Ascending aorta (tissue), 2 donors: Measurements from ENCODE around the gene DMBT1. TPM values are rescaled to one million over a fixed set of nuclear protein-coding genes. Genes with fewer than 3 reads are reported as not detected.

Source experiments
- DNase-seq, 2 donors: peaks; one replicate each; pipeline ENCODE4 v3.0.0-alpha.2; 2019; ENCODE audit warnings: low spot score in 2 of 2
- H3K27ac ChIP-seq, 2 donors: fragments of 200-600 bp; sonication (generic); one replicate each; pipeline ENCODE4 v1.5.1; 2016 to 2017; ENCODE audit warnings: mild to moderate bottlenecking in 1 of 2
- H3K27me3 ChIP-seq: fragments of 200-600 bp; sonication (generic); one replicate; pipeline ENCODE4 v1.5.1; 2017
- H3K36me3 ChIP-seq, 2 donors: fragments of 200-600 bp; sonication (generic); one replicate each; pipeline ENCODE4 v1.5.1; 2016
- H3K4me1 ChIP-seq, 2 donors: fragments of 200-600 bp; sonication (generic); one replicate each; pipeline ENCODE4 v1.5.1; 2016 to 2017; ENCODE audit warnings: mild to moderate bottlenecking in 1 of 2
- H3K4me3 ChIP-seq, 2 donors: fragments of 200-600 bp; sonication (generic); one replicate each; pipeline ENCODE4 v1.5.1; 2016 to 2017; ENCODE audit warnings: mild to moderate bottlenecking in 1 of 2
- H3K9me3 ChIP-seq, 2 donors: fragments of 200-600 bp; sonication (generic); one replicate each; pipeline ENCODE4 v1.5.1; 2016
- CTCF ChIP-seq, 3 experiments: fragments of 200-600 bp in 2 of 3; fragments of 450-650 bp in 1 of 3; sonication (generic) in 2 of 3; IDR thresholded peaks; one replicate each; pipeline ENCODE4 v1.5.1; 2016 to 2019; ENCODE audit warnings: antibody characterized with exemption in 3 of 3, mild to moderate bottlenecking in 1 of 3, moderate library complexity in 1 of 3
- intact Hi-C: fragments of 100-400 bp; cut with DNase I; formaldehyde crosslinking; loops from one replicate; pipeline ENCODE4 v1.15.1; 2023
- total RNA-seq: library from RNA; depleted of rRNA; stranded (reverse); fragments of >200 nt; gene quantifications from one replicate; pipeline ENCODE4 v1.1.0, GENCODE V29; 2016

The DMBT1 gene
- total RNA-seq, 1 donor from 2014 or later: not detected

DNA sequence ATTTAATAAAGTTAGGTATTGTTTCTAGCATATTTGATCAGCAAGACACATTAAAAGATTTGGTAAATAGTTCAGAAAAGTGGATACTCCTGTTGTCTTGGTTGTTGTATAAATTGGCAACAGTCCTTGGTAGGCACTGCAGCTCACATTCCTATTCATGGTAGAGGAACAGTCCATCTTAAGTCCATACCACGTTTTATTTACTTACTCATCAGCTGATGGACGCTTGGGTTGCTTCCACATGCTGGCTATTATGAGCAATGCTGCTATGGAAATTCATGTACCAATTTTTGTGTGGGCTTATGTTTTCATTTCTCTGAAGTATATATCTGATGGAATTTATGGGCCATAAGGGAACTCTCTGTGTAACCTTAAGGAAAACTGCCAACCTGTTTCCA, 95.8 kb downstream of the DMBT1 start:
- Histone ChIP-seq H3K27me3 (no peaks in the 10 kb centered on the region), H3K4me1 (no peaks in the 10 kb centered on the region), H3K27ac (no peak overlapping the region), H3K9me3 (no peaks in the 10 kb centered on the region), H3K36me3 (no peaks in the 10 kb centered on the region), H3K4me3 (no peak overlapping the region)
- intact Hi-C loops: no loop called here
- no peak for TF ChIP-seq CTCF (IDR thresholded peaks at IDR 0.05)
- DNase-seq: no peak

DNA sequence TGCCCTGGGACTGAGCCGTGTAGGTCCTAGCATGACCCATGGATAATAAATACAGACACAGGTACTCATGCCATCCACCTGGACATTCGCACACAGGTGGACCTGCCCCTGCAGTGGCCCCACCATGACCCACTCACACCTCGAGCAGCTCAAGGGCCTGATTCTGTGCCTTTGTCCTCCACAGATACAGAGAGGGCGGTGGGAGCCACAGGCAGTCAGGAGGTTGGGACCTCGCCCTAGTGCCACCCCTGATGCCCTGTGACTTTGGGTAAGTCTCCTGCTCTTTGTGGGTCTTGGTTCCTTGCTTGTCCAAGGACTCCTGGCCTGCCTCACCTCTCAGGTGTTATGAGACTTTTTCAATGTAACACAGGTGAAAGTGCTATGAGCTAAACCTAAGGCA, 96.2 kb downstream of the DMBT1 start:
- H3K27ac ChIP-seq: no peak overlapping the region
- no peak for TF ChIP-seq CTCF (IDR thresholded peaks at IDR 0.05)
- H3K27me3 ChIP-seq: no peaks in the 10 kb centered on the region
- no peaks in the 10 kb centered on the region for H3K36me3 ChIP-seq
- H3K9me3 ChIP-seq: no peaks in the 10 kb centered on the region
- no peak for DNase-seq
- no peaks in the 10 kb centered on the region for H3K4me1 ChIP-seq
- no peak overlapping the region for H3K4me3 ChIP-seq
- intact Hi-C loops: no loop called here

GRCh38 chr10:122657255-122657654, 96.7 kb downstream of the DMBT1 start:
- H3K36me3 ChIP-seq: no peaks in the 10 kb centered on the region
- no peak for TF ChIP-seq CTCF (IDR thresholded peaks at IDR 0.05)
- no peaks in the 10 kb centered on the region for H3K27me3 ChIP-seq
- no peak for DNase-seq
- H3K9me3 ChIP-seq: no peaks in the 10 kb centered on the region
- no peak overlapping the region for H3K4me3 ChIP-seq
- no peak overlapping the region for H3K27ac ChIP-seq
- intact Hi-C loops: no loop called here
- H3K4me1 ChIP-seq: no peaks in the 10 kb centered on the region

DNA sequence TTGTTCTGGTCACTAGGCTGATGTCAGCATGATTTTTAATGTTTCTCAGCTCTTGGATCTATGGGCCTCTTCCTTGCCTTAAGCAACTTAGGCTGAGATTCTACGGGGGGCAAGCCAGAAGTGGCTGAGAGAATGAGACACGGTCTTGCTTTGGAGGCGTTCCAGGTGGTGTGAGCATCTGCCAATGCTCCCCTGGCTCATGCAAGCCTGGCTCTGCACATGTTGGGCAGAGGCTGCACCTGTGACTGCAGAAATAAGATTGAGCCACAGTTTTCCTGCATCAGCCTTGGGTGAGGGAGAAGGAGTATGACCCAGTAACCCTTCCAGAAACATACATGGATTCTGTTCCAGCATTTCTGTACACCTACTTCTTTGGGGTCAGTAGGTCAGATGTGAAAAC, 97.2 kb downstream of the DMBT1 start:
- H3K9me3 ChIP-seq: no peaks in the 10 kb centered on the region
- intact Hi-C loops: no loop called here
- H3K27me3 ChIP-seq: no peaks in the 10 kb centered on the region
- H3K4me3 ChIP-seq: no peak overlapping the region
- no peaks in the 10 kb centered on the region for H3K36me3 ChIP-seq
- H3K4me1 ChIP-seq: no peaks in the 10 kb centered on the region
- DNase-seq: no peak
- H3K27ac ChIP-seq: no peak overlapping the region
- TF ChIP-seq CTCF (IDR thresholded peaks at IDR 0.05): no peak

- intact Hi-C loops: no loop called here
- no peak for DNase-seq
- H3K4me1 ChIP-seq: no peaks in the 10 kb centered on the region
- H3K27ac ChIP-seq: no peak overlapping the region
- H3K4me3 ChIP-seq: no peak overlapping the region
- no peaks in the 10 kb centered on the region for H3K36me3 ChIP-seq
- TF ChIP-seq CTCF (IDR thresholded peaks at IDR 0.05): no peak
- H3K9me3 ChIP-seq: no peaks in the 10 kb centered on the region
- H3K27me3 ChIP-seq: no peaks in the 10 kb centered on the region
These were observed 97.9 kb downstream of the DMBT1 start for GRCh38 chr10:122658356-122659049.

DNA sequence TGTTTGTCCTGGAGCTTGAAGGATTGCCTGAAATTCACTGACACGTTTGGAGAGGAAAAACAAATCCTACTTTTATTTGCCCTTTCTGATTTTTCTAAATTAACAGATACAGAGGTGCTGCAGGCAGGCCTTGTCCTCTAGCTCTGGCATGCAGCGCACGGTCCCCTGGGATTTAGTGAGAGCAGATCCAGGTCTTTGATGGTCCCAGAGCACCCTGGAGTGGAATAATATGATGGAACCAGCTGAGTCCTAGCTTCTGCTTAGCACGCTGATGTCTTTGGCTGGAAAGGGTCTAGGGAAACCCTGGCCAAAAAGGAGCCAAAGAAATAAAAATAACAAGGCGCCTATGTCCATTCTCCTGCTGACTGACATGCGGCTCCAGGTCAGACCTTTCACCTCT, 98.6 kb downstream of the DMBT1 start:
- no peak for DNase-seq
- H3K4me1 ChIP-seq: no peaks in the 10 kb centered on the region
- TF ChIP-seq CTCF (IDR thresholded peaks at IDR 0.05): no peak

More for the DNA sequence above, 98.6 kb downstream of the DMBT1 start:
- H3K4me3 ChIP-seq: no peak overlapping the region
- H3K27ac ChIP-seq: no peak overlapping the region
- no peaks in the 10 kb centered on the region for H3K27me3 ChIP-seq
- no peaks in the 10 kb centered on the region for H3K36me3 ChIP-seq
- intact Hi-C loops: no loop called here
- no peaks in the 10 kb centered on the region for H3K9me3 ChIP-seq
